Measurements from ENCODE around the gene CADPS. TPM values are rescaled to one million over a fixed set of nuclear protein-coding genes. Genes with fewer than 3 reads are reported as not detected.

Gene CADPS
- polyA plus RNA-seq, 1 donor (not counting 4 experiments of a cell fraction or from before 2014, with no cell fraction given), result not detected

DNA sequence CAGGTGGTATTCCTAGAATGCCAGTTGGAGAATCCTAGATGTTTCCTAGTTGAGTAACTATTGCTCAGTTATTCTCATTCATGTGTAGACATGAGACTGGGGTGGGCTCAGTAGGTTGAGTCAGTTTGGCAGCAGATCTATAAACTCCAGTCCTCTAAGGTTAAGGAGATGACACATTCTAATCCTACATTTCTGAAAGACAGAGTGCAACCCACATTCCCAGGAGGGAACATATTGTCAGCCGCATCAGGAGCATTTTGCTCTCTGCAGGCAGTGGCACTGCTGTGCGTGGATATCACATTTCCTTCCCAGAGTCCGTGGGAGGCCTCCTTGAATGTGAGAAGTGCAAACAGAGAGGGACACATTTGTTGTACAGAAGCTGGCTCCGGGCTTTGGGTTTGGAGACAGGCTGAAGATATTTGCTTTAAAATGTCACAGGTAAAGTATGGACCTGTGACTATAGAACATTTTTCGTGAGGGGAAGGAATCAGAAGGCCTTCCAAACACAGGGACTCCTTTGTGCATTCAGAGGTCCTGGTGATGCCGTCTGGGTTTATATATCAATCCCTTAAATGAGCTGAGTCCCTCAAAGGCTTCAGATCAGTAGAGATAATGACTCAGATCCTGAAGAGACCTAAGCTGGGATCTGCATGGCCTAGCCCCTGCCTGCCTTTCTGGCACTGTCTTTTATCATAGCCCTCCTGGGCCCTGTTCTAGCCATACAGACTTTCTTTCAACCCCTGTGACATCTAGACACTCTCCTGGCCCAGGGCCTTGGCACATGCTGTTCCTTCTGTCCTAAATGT, 156.5 kb downstream of the CADPS start:
- H3K9me1 ChIP-seq (ENCODE audit: control insufficient read depth, extremely low read depth, insufficient read depth, low read length), result no peaks in the 10 kb centered on the region
- H3K4me2 ChIP-seq (ENCODE audit: control insufficient read depth, extremely low read depth, insufficient read depth, low read depth, low read length), result peak overlapping the region; percentile 86
- no peaks in the 10 kb centered on the region for H3K36me3 ChIP-seq (ENCODE audit: control insufficient read depth in 2 of 2, extremely low read depth in 1 of 2, insufficient read depth in 2 of 2, low read length in 2 of 2)
- peak overlapping the region; percentile 65 for H3K9ac ChIP-seq (ENCODE audit: control insufficient read depth, extremely low read depth, insufficient read depth, low read length)
- FAIRE-seq (peak; percentile 99), DNase-seq (ENCODE audit: low read depth, low spot score) (peak; percentile 93)
- no peaks in the 10 kb centered on the region for H4K20me1 ChIP-seq (ENCODE audit: control insufficient read depth, extremely low read depth, insufficient read depth, low read length)
- no peaks in the 10 kb centered on the region for H3K9me3 ChIP-seq (ENCODE audit: control insufficient read depth, low read depth, low read length)
- dilution Hi-C loops (cut with MboI; ENCODE audit: extremely low pct_ligation_motif_present, low sequenced_read_pairs), result no loop called here
- no peaks in the 10 kb centered on the region for H3K79me2 ChIP-seq (ENCODE audit: control insufficient read depth, insufficient read depth, low read length)
- peak overlapping the region; percentile 68 for H2AFZ ChIP-seq (ENCODE audit: control insufficient read depth, low read length)
- peak overlapping the region; percentile 89 for H3K27ac ChIP-seq (ENCODE audit: control insufficient read depth, insufficient read depth, low read length)
- H3K4me3 ChIP-seq (ENCODE audit: control insufficient read depth in 2 of 3, extremely low read depth in 1 of 3, insufficient read depth in 2 of 3, low read depth in 1 of 3, low read length in 3 of 3), result peak overlapping the region in 2 of 3 experiments; percentile 40 to 48
- H3K4me1 ChIP-seq (ENCODE audit: control insufficient read depth, extremely low read depth, insufficient read depth, low read length), result peaks cover 24% of the 10 kb centered on the region
- no peaks in the 10 kb centered on the region for H3K27me3 ChIP-seq (ENCODE audit: control insufficient read depth, extremely low read depth, insufficient read depth, low read length)
- TF ChIP-seq CTCF (optimal IDR thresholded peaks at IDR 0.05 in 1 of 3, IDR thresholded peaks at IDR 0.05 in 1 of 3, conservative IDR thresholded peaks at IDR 0.05 in 1 of 3; ENCODE audit: extremely low read depth in 1 of 3, insufficient read depth in 2 of 3, low read length in 3 of 3) (no peak), EZH2 (IDR thresholded peaks at IDR 0.05; ENCODE audit: low read length) (no peak)

- H3K79me2 ChIP-seq (ENCODE audit: control insufficient read depth, insufficient read depth, low read length), result no peaks in the 10 kb centered on the region
- DNase-seq (ENCODE audit: low read depth, low spot score) (peak; percentile 78), FAIRE-seq (no peak)
- H3K4me2 ChIP-seq (ENCODE audit: control insufficient read depth, extremely low read depth, insufficient read depth, low read depth, low read length), result peak overlapping the region; percentile 86
- no peaks in the 10 kb centered on the region for H3K27me3 ChIP-seq (ENCODE audit: control insufficient read depth, extremely low read depth, insufficient read depth, low read length)
- H3K4me3 ChIP-seq (ENCODE audit: control insufficient read depth in 2 of 3, extremely low read depth in 1 of 3, insufficient read depth in 2 of 3, low read depth in 1 of 3, low read length in 3 of 3), result no peak overlapping the region
- no peaks in the 10 kb centered on the region for H3K9me3 ChIP-seq (ENCODE audit: control insufficient read depth, low read depth, low read length)
- H3K36me3 ChIP-seq (ENCODE audit: control insufficient read depth in 2 of 2, extremely low read depth in 1 of 2, insufficient read depth in 2 of 2, low read length in 2 of 2), result no peaks in the 10 kb centered on the region
- dilution Hi-C loops (cut with MboI; ENCODE audit: extremely low pct_ligation_motif_present, low sequenced_read_pairs), result no loop called here
- H3K9me1 ChIP-seq (ENCODE audit: control insufficient read depth, extremely low read depth, insufficient read depth, low read length), result no peaks in the 10 kb centered on the region
- no peaks in the 10 kb centered on the region for H4K20me1 ChIP-seq (ENCODE audit: control insufficient read depth, extremely low read depth, insufficient read depth, low read length)
- H3K9ac ChIP-seq (ENCODE audit: control insufficient read depth, extremely low read depth, insufficient read depth, low read length), result no peak overlapping the region
- H3K27ac ChIP-seq (ENCODE audit: control insufficient read depth, insufficient read depth, low read length), result peak overlapping the region; percentile 89
- peaks cover 24% of the 10 kb centered on the region for H3K4me1 ChIP-seq (ENCODE audit: control insufficient read depth, extremely low read depth, insufficient read depth, low read length)
- no peak for TF ChIP-seq EZH2 (IDR thresholded peaks at IDR 0.05; ENCODE audit: low read length)
- no peak for TF ChIP-seq CTCF (optimal IDR thresholded peaks at IDR 0.05 in 1 of 3, IDR thresholded peaks at IDR 0.05 in 1 of 3, conservative IDR thresholded peaks at IDR 0.05 in 1 of 3; ENCODE audit: extremely low read depth in 1 of 3, insufficient read depth in 2 of 3, low read length in 3 of 3)
- H2AFZ ChIP-seq (ENCODE audit: control insufficient read depth, low read length), result peak overlapping the region; percentile 14
Measured at GRCh38 chr3:62718011-62718410, 157.2 kb downstream of the CADPS start.
